GM23338 (cell line): ENCODE data around the gene KLK13. TPM values are rescaled to one million over a fixed set of nuclear protein-coding genes. Genes with fewer than 3 reads are reported as not detected.

Experiments
- ATAC-seq: fragments of 200-7000 bp; cut with Tn5 transposase; 3 replicates; pipeline ENCODE4 v1.9.1; 2020
- DNase-seq: peaks from one replicate; pipeline ENCODE4 v3.0.0-alpha.2; 2015; ENCODE audit warnings: low spot score
- H2AFZ ChIP-seq: fragments of 200-600 bp; sonication (generic); 2 replicates; pipeline ENCODE4 v1.8.0; 2016; ENCODE audit warnings: antibody characterized with exemption, mild to moderate bottlenecking, moderate library complexity
- H3F3A ChIP-seq: fragments of 200-600 bp; sonication (generic); replicated peaks from 2 replicates; pipeline ENCODE4 v1.8.0; 2017; ENCODE audit warnings: antibody characterized with exemption, mixed run types, low read depth
- H3K27ac ChIP-seq: fragments of 200-600 bp; sonication (generic); 2 replicates; pipeline ENCODE4 v1.6.1; 2016; ENCODE audit warnings: low read depth
- H3K27me3 ChIP-seq: fragments of 200-600 bp; sonication (generic); 2 replicates; pipeline ENCODE4 v1.8.0; 2016; ENCODE audit warnings: mild to moderate bottlenecking, mixed run types, moderate library complexity; ENCODE audit not compliant: insufficient read depth
- H3K36me3 ChIP-seq: fragments of 200-600 bp; sonication (generic); 2 replicates; pipeline ENCODE4 v1.8.0; 2016; ENCODE audit warnings: mild to moderate bottlenecking; ENCODE audit not compliant: insufficient read depth
- H3K4me1 ChIP-seq: fragments of 200-600 bp; sonication (generic); 2 replicates; pipeline ENCODE4 v1.8.0; 2016; ENCODE audit warnings: mild to moderate bottlenecking, moderate library complexity; ENCODE audit not compliant: insufficient read depth
- H3K4me2 ChIP-seq: fragments of 200-600 bp; sonication (generic); 2 replicates; pipeline ENCODE4 v1.7.1; 2017; ENCODE audit warnings: mixed run types
- H3K4me3 ChIP-seq: fragments of 200-600 bp; sonication (generic); 2 replicates; pipeline ENCODE4 v1.6.1; 2016; ENCODE audit warnings: mixed run types
- H3K79me2 ChIP-seq: fragments of 200-600 bp; sonication (generic); replicated peaks from 2 replicates; pipeline ENCODE4 v1.8.0; 2017; ENCODE audit warnings: mild to moderate bottlenecking; ENCODE audit not compliant: insufficient read depth
- H3K9me2 ChIP-seq: fragments of 200-600 bp; sonication (generic); 2 replicates; pipeline ENCODE4 v1.8.0; 2017; ENCODE audit not compliant: insufficient read depth
- H4K20me1 ChIP-seq: fragments of 200-600 bp; sonication (generic); replicated peaks from 2 replicates; pipeline ENCODE4 v1.8.0; 2017; ENCODE audit warnings: mild to moderate bottlenecking; ENCODE audit not compliant: insufficient read depth
- H3K27ac Mint-ChIP-seq: 2 replicates; pipeline ENCODE4 v1.8.0; 2020; ENCODE audit warnings: inconsistent platforms, mild to moderate bottlenecking, moderate library complexity, mixed read lengths
- H3K27me3 Mint-ChIP-seq: 3 replicates; pipeline ENCODE4 v1.8.0; 2022; ENCODE audit warnings: low read depth, mild to moderate bottlenecking, moderate library complexity, mixed read lengths, inconsistent platforms; ENCODE audit not compliant: insufficient read depth, poor library complexity
- H3K36me3 Mint-ChIP-seq: 3 replicates; pipeline ENCODE4 v1.8.0; 2021; ENCODE audit warnings: low read depth, mild to moderate bottlenecking, inconsistent platforms, moderate library complexity, mixed read lengths
- H3K4me1 Mint-ChIP-seq: 3 replicates; pipeline ENCODE4 v1.8.0; 2020; ENCODE audit warnings: mild to moderate bottlenecking, inconsistent platforms, mixed read lengths
- H3K4me3 Mint-ChIP-seq: 3 replicates; pipeline ENCODE4 v1.8.0; 2021; ENCODE audit warnings: moderate library complexity, mild to moderate bottlenecking, inconsistent platforms, mixed read lengths
- H3K9me3 Mint-ChIP-seq: 3 replicates; pipeline ENCODE4 v1.8.0; 2020; ENCODE audit warnings: moderate library complexity, mild to moderate bottlenecking, inconsistent platforms, mixed read lengths
- EZH2phosphoT487 ChIP-seq: fragments of 200-600 bp; sonication (generic); IDR thresholded peaks from one replicate; pipeline ENCODE4 v1.8.1; 2018; ENCODE audit warnings: antibody characterized with exemption; ENCODE audit not compliant: unreplicated experiment
- JUNB ChIP-seq: IDR thresholded peaks from one replicate; pipeline ENCODE4 v1.6.1; 2016; ENCODE audit warnings: antibody characterized with exemption; ENCODE audit not compliant: unreplicated experiment
- NANOG ChIP-seq: IDR thresholded peaks from 2 replicates; pipeline ENCODE4 v1.6.1; 2016; ENCODE audit warnings: antibody characterized with exemption, borderline replicate concordance
- polyA plus RNA-seq: library from polyadenylated mRNA; unstranded; fragments of >200 nt; fragmentation: Nextera tagmentation; extraction: Ambion mirVana; gene quantifications from 2 replicates; pipeline ENCODE4 v1.2.1, GENCODE V29; 2016
- total RNA-seq: library from RNA; depleted of rRNA; stranded (reverse); fragments of >200 nt; shearing (Covaris generic); gene quantifications from 2 replicates; pipeline ENCODE4 v1.2.3, GENCODE V29; 2014
- TF ChIP-seq, protein P1 (sequence below): fragments of 250-450 bp; sonication (Bioruptor Pico); IDR thresholded peaks from 2 replicates; pipeline ENCODE4 v1.5.0; 2020; ENCODE audit warnings: mild to moderate bottlenecking, moderate library complexity
- TF ChIP-seq, protein P2 (sequence below): IDR thresholded peaks from one replicate; pipeline ENCODE4 v1.6.1; 2018; ENCODE audit warnings: antibody characterized with exemption; ENCODE audit not compliant: unreplicated experiment

The KLK13 gene
- total and polyA plus RNA-seq, 2 experiments from 2014 or later: 4.5 to 5.7 TPM

DNA sequence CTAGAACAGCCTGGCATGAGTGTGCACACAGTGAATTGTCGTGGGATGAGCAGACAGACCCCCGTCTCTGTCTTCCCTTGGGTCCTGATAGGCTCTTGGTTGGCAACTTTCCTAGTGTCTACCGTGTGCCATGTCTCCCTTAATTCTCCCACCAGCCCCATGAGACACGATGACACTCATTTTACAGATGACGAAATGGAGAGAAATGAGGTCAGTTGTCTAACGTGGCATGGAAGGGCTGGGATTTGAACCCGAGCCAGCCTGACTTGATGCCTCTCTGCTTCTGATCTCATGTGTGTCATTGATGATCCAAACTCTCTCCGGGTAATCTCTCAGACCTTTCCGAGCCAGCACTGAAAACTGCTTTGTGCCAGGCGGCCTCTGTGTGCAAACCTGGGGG, 26.2 kb upstream of the KLK13 start (continued):
- TF ChIP-seq, protein P1, sequence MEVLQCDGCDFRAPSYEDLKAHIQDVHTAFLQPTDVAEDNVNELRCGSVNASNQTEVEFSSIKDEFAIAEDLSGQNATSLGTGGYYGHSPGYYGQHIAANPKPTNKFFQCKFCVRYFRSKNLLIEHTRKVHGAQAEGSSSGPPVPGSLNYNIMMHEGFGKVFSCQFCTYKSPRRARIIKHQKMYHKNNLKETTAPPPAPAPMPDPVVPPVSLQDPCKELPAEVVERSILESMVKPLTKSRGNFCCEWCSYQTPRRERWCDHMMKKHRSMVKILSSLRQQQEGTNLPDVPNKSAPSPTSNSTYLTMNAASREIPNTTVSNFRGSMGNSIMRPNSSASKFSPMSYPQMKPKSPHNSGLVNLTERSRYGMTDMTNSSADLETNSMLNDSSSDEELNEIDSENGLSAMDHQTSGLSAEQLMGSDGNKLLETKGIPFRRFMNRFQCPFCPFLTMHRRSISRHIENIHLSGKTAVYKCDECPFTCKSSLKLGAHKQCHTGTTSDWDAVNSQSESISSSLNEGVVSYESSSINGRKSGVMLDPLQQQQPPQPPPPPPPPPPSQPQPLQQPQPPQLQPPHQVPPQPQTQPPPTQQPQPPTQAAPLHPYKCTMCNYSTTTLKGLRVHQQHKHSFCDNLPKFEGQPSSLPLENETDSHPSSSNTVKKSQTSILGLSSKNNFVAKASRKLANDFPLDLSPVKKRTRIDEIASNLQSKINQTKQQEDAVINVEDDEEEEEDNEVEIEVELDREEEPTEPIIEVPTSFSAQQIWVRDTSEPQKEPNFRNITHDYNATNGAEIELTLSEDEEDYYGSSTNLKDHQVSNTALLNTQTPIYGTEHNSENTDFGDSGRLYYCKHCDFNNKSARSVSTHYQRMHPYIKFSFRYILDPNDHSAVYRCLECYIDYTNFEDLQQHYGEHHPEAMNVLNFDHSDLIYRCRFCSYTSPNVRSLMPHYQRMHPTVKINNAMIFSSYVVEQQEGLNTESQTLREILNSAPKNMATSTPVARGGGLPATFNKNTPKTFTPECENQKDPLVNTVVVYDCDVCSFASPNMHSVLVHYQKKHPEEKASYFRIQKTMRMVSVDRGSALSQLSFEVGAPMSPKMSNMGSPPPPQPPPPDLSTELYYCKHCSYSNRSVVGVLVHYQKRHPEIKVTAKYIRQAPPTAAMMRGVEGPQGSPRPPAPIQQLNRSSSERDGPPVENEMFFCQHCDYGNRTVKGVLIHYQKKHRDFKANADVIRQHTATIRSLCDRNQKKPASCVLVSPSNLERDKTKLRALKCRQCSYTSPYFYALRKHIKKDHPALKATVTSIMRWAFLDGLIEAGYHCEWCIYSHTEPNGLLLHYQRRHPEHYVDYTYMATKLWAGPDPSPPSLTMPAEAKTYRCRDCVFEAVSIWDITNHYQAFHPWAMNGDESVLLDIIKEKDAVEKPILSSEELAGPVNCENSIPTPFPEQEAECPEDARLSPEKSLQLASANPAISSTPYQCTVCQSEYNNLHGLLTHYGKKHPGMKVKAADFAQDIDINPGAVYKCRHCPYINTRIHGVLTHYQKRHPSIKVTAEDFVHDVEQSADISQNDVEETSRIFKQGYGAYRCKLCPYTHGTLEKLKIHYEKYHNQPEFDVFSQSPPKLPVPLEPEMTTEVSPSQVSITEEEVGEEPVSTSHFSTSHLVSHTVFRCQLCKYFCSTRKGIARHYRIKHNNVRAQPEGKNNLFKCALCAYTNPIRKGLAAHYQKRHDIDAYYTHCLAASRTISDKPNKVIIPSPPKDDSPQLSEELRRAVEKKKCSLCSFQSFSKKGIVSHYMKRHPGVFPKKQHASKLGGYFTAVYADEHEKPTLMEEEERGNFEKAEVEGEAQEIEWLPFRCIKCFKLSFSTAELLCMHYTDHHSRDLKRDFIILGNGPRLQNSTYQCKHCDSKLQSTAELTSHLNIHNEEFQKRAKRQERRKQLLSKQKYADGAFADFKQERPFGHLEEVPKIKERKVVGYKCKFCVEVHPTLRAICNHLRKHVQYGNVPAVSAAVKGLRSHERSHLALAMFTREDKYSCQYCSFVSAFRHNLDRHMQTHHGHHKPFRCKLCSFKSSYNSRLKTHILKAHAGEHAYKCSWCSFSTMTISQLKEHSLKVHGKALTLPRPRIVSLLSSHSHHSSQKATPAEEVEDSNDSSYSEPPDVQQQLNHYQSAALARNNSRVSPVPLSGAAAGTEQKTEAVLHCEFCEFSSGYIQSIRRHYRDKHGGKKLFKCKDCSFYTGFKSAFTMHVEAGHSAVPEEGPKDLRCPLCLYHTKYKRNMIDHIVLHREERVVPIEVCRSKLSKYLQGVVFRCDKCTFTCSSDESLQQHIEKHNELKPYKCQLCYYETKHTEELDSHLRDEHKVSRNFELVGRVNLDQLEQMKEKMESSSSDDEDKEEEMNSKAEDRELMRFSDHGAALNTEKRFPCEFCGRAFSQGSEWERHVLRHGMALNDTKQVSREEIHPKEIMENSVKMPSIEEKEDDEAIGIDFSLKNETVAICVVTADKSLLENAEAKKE (CRISPR knock-in tag): no peak
- TF ChIP-seq, protein P2, sequence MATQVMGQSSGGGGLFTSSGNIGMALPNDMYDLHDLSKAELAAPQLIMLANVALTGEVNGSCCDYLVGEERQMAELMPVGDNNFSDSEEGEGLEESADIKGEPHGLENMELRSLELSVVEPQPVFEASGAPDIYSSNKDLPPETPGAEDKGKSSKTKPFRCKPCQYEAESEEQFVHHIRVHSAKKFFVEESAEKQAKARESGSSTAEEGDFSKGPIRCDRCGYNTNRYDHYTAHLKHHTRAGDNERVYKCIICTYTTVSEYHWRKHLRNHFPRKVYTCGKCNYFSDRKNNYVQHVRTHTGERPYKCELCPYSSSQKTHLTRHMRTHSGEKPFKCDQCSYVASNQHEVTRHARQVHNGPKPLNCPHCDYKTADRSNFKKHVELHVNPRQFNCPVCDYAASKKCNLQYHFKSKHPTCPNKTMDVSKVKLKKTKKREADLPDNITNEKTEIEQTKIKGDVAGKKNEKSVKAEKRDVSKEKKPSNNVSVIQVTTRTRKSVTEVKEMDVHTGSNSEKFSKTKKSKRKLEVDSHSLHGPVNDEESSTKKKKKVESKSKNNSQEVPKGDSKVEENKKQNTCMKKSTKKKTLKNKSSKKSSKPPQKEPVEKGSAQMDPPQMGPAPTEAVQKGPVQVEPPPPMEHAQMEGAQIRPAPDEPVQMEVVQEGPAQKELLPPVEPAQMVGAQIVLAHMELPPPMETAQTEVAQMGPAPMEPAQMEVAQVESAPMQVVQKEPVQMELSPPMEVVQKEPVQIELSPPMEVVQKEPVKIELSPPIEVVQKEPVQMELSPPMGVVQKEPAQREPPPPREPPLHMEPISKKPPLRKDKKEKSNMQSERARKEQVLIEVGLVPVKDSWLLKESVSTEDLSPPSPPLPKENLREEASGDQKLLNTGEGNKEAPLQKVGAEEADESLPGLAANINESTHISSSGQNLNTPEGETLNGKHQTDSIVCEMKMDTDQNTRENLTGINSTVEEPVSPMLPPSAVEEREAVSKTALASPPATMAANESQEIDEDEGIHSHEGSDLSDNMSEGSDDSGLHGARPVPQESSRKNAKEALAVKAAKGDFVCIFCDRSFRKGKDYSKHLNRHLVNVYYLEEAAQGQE: no peak

DNA sequence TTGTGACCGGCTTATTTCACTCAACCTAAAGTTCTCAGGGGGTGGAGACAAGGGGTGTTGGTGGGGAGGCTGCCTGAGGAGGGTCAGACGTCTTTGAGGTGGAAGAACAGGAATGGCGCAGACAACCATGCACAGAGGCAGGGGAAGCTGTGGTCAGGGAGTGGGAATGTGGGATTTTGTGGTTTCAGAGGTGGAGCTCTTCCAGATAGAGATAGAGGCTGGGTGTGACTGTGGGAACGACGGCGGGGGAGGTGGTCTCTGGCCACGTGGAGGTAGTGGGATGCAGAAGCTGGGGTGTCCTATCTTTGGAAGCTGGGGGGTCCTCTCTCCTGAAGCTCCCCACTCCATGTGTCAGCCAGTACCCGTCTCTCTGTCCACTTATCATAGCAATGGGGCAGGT, 25.6 kb upstream of the KLK13 start:
- no peaks in the 10 kb centered on the region for H3K27me3 ChIP-seq
- H3K79me2 ChIP-seq: no peaks in the 10 kb centered on the region
- Mint-ChIP-seq H3K27me3 (peaks cover 20% of the 10 kb centered on the region), H3K4me3 (no peak overlapping the region), H3K36me3 (no peaks in the 10 kb centered on the region; the same call in 2 of the 3 replicates), H3K9me3 (no peaks in the 10 kb centered on the region), H3K27ac (no peak overlapping the region), H3K4me1 (peaks cover 34% of the 10 kb centered on the region)
- no peaks in the 10 kb centered on the region for H3K36me3 ChIP-seq
- H3K27ac ChIP-seq: no peak overlapping the region
- no peak overlapping the region for H2AFZ ChIP-seq
- no peaks in the 10 kb centered on the region for H3K9me2 ChIP-seq
- H3F3A ChIP-seq: no peaks in the 10 kb centered on the region
- no peak overlapping the region for H3K4me3 ChIP-seq
- H3K4me2 ChIP-seq: no peak overlapping the region
- H3K4me1 ChIP-seq: peaks cover 5% of the 10 kb centered on the region; the same call in 1 of the 2 replicates
- H4K20me1 ChIP-seq: no peaks in the 10 kb centered on the region
- DNase-seq (no peak), ATAC-seq (no peak)
- TF ChIP-seq, protein P1 (CRISPR knock-in tag): no peak
- TF ChIP-seq NANOG: no peak
- no peak for TF ChIP-seq EZH2phosphoT487
- TF ChIP-seq JUNB: no peak
